Ramos (cell line): ENCODE measurements around the gene ABCB8.
"Not testable (repeated sequence)": the region's sequence is repeated elsewhere in the genome, so short reads cannot be mapped to it uniquely, and the experiment has no call there.

Experiments
- in situ Hi-C: fragments of 300-500 bp; cut with MboI; formaldehyde crosslinking; loops from one replicate; pipeline ENCODE4 v1.14.3; 2022; ENCODE audit warnings: low sequenced_read_pairs; ENCODE audit not compliant: unreplicated experiment

ABCB8 gene

GRCh38 chr7:151012031-151012692 lies 16.1 kb upstream of the ABCB8 start:
- in situ Hi-C loops, result no loop called here

DNA sequence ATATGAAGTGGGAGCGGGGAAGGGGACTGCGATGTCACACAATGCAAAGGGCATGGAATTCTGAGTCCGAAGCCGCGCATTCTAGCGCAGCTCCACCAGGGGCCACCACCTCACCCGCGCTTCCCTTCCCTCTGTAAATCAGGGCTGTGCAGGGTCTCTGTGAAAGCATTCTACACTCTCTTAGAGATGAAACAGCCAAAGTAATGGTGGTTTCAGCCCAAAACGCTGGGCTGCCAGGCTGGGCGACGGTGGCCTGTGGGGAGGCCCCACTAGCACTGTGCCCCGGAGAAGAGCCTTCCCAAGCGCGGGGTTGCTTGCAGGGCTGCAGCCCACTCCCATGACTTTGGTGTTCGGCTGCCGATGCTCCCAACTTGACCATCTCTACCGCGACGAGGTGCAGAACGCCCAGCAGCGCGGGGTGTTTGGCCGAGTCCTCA lies 15.3 kb upstream of the ABCB8 start:
- in situ Hi-C loops, result no loop called here

- in situ Hi-C loops, result no loop called here
Measured at GRCh38 chr7:151013356-151013732, 14.9 kb upstream of the ABCB8 start.

DNA sequence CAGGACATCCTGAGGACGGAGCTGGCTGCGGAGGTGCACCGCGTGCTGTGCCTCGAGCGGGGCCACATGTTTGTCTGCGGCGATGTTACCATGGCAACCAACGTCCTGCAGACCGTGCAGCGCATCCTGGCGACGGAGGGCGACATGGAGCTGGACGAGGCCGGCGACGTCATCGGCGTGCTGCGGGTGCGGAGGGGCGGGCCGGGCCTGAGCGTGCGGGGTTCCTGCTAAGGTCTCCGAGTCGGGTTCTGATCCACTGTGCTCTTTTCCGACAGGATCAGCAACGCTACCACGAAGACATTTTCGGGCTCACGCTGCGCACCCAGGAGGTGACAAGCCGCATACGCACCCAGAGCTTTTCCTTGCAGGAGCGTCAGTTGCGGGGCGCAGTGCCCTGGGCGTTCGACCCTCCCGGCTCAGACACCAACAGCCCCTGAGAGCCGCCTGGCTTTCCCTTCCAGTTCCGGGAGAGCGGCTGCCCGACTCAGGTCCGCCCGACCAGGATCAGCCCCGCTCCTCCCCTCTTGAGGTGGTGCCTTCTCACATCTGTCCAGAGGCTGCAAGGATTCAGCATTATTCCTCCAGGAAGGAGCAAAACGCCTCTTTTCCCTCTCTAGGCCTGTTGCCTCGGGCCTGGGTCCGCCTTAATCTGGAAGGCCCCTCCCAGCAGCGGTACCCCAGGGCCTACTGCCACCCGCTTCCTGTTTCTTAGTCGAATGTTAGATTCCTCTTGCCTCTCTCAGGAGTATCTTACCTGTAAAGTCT lies 14.3 kb upstream of the ABCB8 start:
- in situ Hi-C loops, result no loop called here

- in situ Hi-C loops, result no loop called here
Measured at GRCh38 chr7:151014950-151015349, 13.3 kb upstream of the ABCB8 start.

- in situ Hi-C loops, result no loop called here
Measured at GRCh38 chr7:151015967-151016366, 12.3 kb upstream of the ABCB8 start.

DNA sequence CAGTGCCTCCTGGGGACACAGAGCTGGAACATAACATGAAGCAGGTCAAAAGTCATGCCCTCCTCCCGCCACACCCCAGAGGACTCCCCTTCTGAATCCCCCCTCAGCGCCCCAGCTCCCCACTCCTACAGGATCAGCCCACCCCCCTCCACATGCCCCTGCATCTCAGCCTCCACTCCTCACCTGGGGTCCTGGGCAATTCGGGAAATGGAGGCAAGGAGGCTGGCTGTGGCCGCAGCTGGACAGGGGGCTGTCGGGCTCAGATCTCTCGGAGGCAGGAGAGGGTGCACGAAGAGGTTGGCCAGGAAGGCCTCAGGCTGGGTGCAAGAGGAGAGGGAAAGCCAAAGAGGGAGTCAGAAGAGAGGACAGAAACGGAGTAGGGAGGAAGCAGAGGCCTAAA lies 11.7 kb upstream of the ABCB8 start:
- in situ Hi-C loops, result no loop called here

GRCh38 chr7:151016942-151017341 lies 11.3 kb upstream of the ABCB8 start:
- in situ Hi-C loops, result no loop called here

GRCh38 chr7:151017370-151017952 lies 10.8 kb upstream of the ABCB8 start:
- in situ Hi-C loops, result no loop called here

GRCh38 chr7:151017953-151018420 lies 10.3 kb upstream of the ABCB8 start:
- in situ Hi-C loops, result no loop called here

GRCh38 chr7:151018421-151019129 lies 9.7 kb upstream of the ABCB8 start:
- in situ Hi-C loops, result no loop called here

GRCh38 chr7:151019130-151019447 lies 9.2 kb upstream of the ABCB8 start:
- in situ Hi-C loops, result no loop called here

GRCh38 chr7:151020231-151020630 lies 8.0 kb upstream of the ABCB8 start:
- in situ Hi-C loops, result no loop called here

DNA sequence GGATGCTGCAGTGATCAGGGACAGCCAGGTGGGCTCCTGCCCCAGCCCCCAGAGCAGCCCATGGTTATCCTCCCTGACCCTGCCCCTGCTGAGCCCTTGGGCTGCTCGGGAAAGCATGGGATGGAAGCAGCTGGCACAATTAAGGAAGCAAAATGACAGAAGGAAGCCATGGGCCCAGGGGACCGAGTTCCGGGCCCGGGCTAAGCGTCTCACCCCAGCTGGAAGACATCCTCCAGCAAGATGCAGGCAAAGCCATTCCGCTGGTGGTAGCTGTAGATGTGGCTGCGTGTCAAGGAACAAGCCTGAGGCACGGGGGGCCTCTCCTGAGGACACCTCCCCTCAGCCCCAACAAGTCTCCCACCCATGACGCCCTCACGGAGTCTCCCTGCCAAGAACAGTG lies 5.0 kb upstream of the ABCB8 start:
- in situ Hi-C loops, result no loop called here

DNA sequence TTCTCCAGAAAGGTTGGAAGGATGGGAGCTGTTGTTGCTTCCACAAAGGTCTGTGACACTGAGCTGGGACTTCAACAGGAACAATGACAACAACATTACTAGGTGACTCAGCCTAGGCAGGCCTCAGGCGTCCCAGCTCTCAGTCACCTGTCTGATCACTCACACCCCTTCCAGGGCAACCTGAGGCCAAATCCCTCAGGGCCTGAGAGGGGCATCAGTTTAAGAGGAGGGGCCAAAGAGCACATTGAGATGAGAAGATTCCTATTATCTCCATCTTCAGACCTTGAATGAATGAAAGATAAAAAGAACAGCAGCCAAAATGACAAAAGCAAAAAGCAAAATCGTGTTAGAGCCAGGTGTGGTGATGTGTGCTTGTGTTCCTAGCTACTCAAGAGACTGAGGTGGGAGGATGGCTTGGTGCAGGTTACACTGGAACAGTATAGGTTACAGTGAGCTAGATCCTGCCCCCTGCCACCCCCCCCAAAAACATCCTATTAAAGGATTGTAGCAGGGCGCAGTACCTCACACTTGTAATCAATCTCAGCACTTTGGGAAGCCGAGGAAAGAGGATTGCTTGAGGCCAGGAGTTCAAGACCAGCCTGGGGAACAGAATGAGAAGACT lies 3.7 kb upstream of the ABCB8 start, which contains the start of gene ATG9B:
ATG9B (minus strand) TSS at position 60 of the 622 bp plus-strand sequence. CDS start 71 bp downstream, outside the sequence.
- in situ Hi-C loops, result no loop called here

DNA sequence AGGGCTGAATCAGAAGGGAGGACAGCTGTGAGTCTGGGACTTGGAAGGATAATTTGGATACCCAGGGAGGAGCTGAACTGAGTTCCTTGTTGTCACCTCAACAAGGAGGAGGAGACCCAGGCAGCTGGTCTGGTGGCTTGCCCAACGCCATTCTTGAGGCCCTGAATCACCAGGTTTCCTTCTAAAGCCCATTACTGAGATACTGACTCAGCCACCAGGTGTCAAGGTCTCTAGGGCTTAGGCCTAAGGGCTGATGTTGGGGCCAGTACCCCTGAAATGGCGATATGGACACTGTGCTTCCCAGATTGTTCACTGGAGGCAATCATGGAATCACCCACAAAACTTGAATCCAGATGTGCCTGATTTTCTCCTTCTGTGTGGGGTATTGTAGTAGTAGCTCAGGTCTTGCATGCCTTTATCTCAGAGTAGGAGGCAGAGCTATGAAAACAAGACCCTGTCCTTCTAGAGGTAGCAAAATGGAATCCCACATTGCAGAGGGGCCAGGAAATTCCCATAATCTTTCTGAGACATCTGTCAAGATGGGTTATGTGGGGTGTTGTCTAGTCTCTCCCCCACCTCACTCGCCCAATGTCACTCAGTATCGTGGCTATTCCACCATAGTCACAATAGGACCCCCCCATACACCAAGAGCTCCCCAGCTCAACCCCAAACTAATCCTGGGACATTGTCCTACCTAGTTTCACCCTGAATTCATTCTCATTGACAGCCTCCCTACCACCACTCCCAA lies 2.2 kb upstream of the ABCB8 start:
- in situ Hi-C loops, result no loop called here

- in situ Hi-C loops, result not testable (repeated sequence)
Measured at GRCh38 chr7:151026771-151027727, 1.2 kb upstream of the ABCB8 start.

DNA sequence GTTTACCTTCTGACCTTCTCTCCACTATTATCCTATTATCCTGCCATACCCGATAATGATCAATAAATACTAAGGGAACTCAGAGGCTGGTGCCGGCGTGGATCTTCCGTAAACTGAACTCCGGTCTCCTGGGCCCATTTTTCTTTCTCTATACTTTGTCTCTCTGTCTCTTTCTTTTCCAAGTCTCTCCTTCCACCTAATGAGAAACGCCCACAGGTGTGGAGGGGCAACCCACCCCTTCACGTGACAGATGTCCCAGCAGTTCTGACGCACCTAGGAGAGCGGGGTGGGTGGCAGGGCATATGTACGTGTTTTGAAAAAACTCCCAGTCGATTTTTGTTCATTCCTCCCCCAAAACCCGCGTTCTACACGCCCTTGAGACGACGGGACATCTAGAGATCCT lies 521 bp upstream of the ABCB8 start:
- in situ Hi-C loops, result not testable (repeated sequence)
